OCI-M2 (cell line): ENCODE results near the gene KRT78.

Source experiments
- DNase-seq: peaks from one replicate; lab custom pipeline; 2025; ENCODE audit not compliant: unreplicated experiment; lab: John Stamatoyannopoulos, UW

The KRT78 gene

DNA sequence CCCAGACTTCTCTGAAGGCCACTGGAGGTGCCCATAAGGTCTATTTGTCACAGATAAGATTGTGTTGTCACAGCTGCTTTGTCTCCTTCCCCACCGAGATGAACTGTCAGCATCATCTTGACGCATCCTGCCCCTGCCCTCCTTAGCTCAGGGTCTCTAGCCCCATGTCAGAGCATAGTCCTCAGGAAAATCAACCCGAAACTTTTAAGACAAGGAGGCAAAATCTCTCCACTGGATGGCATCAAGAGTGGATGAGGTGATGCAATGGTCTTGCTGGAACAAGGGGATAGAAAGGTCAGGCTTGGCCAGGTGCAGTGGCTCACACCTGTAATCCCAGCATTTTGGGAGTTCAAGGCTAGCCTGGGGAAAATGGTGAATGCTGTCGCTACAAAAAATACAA is 22.8 kb downstream of the KRT78 start:
- DNase-seq: no peak

DNA sequence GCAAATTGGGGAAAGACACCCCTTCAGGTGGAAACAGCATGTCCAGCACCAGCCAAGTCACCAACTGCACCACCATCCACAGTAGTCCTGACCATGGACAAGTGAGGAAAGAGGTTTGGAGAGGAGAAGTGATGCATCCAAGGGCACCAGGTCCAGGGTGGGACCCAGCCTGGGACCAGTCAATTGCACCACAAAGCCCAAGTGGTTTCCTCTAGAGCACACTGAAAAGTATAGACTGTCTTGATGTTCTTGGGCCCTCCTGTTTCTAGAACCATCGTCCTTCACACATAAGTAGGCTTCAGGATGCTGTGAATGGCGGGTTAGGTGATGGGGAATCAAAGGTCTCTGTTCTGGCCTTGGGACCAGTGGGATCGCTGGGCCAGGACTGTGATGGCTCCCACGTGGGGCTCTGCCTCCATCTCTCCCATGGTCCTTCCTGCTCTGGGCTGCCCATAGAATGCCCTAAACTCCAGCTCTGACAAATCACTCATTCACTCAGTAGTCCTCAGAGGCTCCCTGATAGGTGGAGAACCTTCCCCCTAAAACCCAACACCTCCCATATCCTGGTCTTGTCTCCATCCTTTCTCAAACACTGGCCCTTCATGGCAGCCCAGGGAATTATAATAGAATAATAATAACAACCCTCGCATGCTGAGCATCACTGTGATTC is 23.9 kb downstream of the KRT78 start:
- no peak for DNase-seq

DNA sequence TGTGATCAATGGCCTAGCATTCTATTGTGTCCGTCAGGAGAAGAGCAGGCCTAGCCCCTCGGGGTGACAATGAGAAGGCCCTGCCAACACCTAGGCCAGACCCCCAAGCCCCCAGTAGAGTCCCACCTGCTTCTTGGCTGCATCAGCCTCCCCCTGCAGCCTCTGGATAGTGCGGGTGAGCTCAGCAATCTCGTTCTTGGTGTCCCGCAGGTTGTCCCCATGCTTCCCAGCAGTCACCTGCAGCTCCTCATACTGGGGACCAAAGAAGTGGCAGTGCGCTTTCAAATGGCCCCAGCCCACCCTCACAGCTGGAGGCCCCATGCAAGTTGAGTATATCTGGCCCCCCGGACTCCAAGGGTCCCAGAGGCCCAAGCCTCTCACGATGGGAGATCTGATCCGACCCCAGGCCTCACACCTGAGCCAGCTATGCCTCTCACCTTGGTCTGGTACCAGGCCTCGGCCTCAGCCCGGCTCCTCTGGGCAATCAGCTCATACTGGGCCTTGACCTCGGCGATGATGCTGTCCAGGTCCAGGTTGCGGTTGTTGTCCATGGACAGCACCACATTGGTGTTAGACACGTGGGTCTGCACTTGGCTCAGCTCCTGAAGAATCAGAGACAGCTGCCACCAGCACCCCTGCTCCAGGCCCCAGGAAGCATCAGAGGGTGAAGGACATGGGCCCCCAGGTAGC is 24.9 kb downstream of the KRT78 start:
- DNase-seq: no peak

DNA sequence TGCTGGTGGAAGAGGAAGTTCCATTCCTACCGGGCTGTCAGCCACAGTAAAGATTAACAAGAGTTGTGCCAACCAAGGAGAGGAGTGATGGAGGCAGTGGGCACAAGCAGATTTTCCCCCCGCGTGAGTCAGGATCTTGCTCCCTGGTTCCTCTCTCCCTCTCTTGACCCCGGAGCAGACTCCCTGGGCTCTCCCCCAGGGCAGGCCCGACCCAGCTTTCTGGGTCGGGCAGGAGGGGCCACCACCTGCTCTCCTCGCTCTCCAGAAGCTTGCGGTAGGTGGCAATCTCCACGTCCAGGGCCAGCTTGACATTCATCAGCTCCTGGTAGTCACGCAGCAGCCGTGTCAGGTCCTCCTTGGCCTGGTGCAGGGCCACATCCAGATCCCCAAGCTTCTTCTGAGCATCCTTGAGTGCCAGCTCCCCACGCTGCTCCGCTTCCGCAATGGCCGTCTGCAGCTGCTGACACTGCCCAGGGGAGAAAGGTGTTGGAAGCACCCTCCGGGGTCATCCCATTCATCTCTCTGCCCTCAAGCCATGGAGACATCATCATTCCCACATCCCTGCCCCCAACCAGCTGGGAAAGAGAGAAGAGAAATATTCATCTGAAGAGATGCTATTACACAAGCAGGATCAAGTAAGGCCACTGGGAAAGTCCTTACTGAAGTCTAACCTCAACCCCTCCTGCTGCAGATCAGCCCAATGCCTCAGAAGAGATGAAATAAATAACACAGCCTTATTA is 25.9 kb downstream of the KRT78 start:
- DNase-seq: no peak

DNA sequence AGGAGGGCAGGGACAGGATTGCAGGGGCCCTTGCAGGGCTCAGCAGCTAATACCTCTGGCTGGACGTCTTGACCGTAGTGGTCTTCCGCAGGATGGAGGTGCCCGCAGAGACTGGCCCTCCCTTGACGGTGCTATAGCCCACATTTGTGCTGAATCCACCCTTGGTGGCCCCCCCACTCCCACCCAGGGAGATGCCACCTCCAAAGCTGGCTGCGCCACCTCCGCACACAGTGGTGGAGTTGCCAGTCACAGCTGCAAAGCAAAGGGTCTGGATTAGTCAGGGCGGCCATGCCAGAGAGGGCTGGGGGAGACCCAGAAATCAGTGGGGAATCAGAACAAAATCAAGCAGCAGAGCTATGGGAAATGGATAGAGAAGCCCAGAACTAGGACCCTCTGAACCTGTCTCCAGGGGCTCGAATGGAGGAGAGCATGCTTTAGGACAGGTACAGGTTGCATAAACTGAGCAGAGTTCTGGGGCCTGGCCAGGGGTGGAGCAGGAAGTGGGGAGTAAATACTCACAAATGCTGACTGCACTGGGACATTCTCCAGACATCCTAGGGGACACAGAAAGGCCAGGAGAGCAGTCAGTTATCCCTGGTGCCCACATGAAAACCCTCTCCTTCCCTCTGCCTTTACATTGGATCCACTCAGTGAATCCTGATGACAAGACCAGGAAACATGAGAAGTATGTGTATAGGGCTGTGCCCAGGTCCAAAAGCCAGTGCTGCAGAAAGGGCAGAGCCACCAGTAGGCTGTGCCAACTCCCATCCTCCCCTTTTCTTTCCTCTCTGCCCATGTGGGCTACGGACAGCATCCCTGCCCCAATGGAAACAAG is 26.8 kb downstream of the KRT78 start:
- DNase-seq: no peak

DNA sequence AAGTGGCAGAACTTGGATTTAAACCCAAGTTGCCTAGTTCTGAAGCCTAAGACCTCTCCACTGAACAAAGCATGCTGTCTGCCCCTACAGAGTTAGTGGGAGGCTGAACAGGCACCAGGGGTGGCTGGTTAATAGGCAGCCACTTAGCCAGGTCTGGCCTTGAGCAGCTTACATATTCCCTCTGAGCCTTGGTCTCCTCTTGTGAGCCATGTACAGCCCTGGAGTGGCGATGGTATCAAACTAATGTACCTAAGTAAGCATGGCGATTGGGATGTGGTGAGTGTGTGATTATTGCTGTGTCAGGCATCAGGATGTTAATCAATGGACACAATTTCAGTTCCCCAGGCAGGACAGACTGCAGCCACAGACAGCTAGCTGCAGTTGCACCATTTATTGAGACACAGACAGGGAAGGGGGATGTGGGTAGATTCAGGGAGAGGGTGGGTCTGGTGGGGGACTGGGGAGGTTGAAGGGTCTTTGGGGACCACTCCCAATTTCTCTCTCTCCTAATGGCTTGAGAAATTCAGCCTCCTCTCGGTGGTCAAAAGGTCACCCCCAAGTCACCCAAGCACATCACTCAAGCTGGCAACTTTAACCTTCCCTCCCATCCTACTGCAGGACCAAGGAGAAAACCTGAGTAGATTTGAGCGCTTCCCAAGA is 27.6 kb downstream of the KRT78 start:
- no peak for DNase-seq

DNA sequence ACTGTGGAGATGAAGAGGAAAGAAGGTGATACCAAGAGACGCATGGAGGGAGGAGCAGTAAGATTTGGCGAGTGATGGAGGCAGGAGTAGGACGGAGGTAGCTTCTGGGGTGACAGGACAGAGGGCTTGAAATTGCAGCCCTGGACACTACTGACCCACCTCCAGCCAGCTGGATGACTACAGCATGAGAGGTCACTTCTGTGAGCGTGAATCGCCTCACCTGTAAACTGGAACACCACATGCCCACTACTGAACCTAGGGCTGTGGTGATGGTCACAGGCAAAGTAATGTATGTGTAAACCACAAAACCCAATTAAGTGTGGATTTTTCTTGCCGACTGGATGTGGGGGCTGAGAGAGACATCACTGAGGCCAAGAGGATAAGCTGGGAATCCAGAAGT is 28.3 kb downstream of the KRT78 start:
- DNase-seq: no peak

DNA sequence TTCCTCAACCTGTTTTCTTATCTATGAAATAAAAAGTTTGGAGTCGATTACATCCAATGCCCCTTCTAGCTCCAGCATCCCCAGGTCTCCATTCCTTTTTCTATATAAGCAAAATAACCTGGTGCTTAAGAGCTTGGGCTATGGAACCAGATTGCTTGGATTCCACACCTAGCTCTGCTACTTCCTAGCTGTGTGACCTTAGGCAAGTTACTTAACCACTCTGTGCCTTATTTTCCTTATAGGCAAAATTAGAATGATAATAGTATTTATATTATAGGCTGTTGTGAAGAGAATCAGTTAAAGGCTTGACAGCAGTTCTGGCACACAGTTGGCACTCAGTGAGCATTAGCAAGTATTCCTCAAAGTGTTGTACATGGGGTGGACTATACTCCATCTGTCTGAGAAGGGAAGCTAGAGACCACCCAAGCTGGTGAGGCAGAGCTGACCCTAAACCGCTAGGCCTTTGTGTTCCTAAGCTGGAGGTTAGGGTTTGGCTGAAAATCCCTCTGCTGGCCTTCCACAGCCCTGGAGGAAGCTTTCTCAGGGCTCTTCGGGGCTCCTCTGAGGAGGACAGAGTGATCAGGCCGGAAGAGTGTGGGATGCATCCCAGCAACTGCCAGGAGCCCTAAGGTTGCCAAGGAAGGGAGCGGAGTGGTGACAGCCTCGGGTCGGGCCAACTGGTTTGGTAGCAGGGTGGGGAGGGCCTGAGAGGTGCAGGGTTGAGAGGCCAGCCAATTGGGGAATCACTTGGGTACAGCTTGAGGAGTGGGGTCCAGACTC is 28.9 kb downstream of the KRT78 start:
- no peak for DNase-seq

DNA sequence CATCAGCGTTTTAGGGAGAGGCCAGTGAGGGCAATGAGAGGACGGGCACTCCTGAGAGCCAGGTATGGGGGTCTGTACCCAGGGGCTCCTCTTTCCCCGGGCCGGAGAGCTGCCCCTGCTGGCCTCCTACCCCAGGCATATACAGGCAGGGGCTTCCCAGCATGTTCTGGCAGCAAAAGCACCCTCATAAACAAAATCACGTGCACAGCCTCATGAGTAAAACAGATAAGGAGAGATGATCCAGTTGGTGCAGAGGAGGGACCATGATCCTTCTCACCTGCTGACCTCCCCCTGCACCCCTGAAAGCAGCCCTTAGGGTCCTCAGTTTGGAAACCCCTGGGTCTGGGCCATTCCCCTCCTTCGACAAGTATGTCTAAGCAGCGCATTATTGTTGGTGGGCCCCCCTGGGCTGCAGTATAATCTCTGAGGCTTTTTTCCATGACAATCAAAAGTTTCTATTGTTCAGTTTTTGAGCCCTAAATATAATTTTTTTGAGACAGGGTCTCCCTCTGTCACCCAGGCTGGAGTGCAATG is 29.8 kb downstream of the KRT78 start:
- no peak for DNase-seq

DNA sequence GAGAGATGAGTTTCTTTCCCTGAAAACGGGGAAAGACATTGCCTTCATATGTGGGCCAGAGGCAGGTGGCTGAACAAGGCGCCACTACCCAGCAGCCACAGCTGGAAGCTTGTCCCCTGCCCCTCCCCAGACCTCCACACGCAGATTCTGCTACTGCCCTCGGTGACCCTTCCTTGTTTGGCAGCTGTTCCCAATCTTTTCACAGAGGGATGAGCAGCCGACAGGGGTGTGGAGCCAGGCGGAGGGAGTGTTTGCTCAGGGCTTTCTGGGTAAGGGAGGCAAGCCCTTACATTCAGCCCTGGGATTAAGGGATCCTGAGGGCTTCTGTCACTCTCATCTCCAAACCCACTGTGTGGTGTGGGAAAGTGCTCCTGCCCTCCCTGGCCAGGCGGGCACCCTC is 30.4 kb downstream of the KRT78 start:
- DNase-seq: no peak

DNA sequence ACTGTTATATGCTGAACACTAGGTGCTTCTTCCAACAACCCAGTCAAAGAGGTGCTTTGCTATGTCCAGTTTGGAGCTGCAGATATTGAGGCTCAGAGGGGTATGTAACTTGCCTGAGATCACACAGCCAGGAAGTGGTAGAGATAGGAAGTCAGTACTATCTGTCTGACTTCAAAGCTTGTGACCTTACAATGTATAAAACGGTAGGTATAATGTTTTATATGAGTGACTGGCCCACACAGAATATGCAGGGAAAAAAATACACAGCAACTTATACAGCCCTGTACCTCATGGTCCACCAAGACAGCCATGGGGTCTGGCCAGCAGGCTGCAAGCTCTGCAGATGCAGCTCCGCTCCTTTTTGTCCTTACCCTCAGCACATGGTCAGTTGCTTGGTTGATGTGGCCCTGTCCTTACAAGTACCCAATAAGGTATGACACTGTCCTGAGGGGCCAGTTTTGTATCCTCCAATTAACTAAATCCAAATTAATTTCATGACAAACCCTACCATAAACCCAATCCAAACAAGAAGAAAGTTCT is 31.0 kb downstream of the KRT78 start:
- no peak for DNase-seq

DNA sequence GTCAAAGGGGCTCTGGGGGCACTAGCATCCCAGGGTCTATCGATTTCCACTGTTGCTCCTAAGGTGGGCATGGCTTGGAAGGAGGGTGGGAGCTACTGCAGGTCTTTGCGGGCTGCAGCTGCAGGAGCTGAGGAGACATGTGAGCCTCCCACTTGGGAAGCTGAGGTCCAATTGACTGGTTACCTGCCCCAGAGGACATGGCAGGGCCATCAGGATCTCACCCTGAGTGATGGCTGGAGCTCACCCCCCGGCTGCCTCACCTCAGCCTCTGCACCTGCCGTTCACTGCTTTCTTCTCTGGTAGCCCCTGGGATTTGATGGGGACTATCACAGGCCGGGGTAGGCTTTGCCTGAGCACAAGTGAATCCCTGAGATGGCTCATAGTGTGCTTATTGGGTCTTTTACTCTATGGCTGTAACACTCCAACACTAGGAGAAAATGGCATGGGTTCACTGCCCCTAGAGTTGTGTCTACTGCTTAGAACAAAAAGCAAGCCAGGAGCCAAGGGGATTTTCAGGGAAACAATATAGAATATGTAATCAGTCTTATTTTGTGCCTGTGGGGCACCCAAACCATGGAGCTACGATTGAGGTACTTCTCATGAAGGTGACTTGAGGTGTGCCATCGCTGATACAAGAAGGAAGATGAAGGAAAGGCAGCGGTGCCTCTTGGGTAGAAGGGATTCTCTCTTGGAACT is 31.6 kb downstream of the KRT78 start:
- no peak for DNase-seq

DNA sequence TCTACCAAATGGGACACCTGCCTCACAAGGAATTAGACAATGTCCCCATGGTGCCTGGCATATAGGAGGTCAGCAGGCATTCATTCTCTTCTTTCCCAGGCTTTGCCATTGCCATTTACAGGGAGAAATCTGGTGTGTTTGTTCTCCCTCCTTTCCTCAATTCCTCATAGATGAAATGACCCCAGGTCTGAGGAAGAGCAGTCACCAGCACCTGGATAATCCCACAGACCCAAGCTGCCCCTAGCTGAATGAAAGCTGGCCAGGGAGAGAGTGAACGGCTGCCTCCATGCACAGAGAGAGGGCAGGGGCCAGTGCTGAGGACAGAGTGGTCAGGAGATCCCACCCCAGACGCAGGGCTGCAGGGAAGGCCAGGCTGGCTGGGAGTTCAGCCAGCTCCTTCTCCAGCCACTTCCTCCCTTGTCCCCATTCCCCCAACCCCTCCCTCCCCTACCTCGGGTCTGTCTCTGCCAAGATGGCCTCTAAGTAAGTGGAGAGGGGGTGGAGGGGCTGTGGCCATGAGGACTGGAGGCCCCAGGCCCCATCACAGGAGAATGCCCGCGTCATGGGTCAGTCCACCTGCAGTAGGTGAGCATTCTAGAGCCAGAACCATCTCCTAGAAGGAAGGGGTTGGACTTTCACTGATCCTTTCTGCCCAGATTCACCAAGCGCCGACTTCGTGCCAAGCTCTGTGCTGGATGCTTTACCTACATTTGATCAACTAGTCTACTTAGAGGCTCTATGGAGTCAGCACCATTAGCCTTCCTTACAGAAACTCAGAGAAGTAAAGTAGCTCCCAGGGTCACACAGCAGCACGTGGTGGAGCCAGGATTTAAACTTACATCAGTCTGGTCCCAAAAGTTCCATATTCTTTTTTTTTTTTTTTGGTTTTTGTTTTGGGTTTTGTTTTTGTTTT is 32.9 kb downstream of the KRT78 start:
- DNase-seq: no peak

DNA sequence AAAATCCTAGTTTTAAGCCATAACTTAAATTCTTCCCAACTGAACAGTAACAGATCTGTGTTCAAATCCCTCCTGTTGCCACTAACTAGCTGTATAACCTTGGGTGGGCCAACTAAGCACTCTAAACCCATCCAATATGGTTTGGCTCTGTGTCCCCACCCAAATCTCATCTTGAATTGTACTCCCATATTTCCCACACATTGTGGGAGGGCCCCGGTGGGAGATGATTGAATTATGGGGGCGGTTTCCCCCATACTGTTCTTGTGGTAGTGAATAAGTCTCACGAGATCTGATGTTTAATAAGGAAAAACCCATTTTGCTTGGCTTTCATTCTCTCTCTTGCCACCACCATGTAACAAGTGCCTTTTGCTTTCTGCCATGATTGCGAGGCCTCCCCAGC is 33.6 kb downstream of the KRT78 start:
- no peak for DNase-seq

DNA sequence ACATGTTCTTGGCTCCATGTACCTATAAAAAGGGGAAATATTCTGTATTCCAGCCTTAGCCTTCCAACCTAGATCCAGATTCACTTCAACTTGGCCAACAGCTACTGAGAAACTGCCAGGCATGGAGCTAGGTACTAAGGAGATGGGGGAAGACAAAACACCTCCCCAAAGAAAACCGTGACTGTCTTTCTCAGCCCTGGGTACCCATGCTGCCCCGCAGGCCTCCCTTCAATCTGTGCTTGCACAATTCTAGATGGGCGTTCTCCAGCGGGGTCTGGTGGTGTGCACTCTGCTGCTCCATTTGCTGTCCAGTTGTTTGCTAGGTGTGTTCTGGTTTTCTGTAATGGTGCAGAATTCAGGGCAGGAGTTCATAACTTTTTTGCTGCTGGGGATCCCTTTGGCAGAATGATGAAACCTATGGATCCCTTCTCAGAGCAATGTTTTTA is 34.1 kb downstream of the KRT78 start:
- DNase-seq: no peak

DNA sequence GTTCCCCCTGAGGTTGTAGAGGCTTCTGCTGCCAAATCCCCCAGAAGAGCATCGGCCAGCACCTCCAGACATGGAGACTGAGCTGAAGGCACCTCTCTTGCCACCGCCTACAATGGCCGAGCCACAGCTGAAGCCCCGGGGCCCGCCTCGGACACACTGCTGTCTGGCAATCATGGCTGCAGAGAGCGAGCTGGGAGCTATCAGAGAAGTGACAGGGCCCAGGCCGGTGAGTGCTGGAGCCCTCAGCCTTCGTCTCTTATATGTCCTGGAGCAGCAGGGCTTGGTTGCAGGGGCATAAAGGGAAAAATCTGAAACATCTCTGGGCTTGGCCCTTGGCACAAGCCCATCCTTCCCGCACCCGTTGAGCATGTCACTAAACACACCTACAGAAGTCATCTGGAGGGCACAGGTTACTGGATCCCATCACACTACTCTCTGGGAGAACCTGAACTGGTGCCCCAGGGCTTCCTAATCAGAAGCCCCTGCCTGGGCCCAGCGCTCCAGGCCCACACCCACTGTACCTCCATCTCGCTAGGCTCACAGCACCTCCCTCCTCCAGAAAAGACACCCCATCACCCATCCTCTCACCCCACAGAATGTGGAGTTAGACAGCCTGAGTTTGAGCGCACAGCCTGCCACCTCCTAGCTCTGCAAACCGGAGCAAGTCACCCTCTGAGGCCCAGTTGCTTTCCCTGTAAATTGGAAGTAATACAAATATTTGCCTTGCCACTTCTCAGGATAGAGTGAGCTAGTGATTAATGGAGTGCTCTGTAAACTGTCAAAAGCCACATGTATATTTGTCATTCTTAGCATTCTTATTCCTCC is 34.7 kb downstream of the KRT78 start, which contains the start of gene KRT4:
KRT4 (minus strand) TSS at position 232 of the 825 bp plus-strand sequence; CDS start at position 174, 58 bp downstream.
- DNase-seq: no peak
